HPDE6-E6E7 (cell line): ENCODE measurements around the gene ZBTB1.

Experiments
- DNase-seq: peaks from one replicate; pipeline ENCODE4 v3.0.0; 2011; ENCODE audit warnings: missing footprints; ENCODE audit errors: extremely low spot score

Gene ZBTB1, protein sequence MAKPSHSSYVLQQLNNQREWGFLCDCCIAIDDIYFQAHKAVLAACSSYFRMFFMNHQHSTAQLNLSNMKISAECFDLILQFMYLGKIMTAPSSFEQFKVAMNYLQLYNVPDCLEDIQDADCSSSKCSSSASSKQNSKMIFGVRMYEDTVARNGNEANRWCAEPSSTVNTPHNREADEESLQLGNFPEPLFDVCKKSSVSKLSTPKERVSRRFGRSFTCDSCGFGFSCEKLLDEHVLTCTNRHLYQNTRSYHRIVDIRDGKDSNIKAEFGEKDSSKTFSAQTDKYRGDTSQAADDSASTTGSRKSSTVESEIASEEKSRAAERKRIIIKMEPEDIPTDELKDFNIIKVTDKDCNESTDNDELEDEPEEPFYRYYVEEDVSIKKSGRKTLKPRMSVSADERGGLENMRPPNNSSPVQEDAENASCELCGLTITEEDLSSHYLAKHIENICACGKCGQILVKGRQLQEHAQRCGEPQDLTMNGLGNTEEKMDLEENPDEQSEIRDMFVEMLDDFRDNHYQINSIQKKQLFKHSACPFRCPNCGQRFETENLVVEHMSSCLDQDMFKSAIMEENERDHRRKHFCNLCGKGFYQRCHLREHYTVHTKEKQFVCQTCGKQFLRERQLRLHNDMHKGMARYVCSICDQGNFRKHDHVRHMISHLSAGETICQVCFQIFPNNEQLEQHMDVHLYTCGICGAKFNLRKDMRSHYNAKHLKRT

DNA sequence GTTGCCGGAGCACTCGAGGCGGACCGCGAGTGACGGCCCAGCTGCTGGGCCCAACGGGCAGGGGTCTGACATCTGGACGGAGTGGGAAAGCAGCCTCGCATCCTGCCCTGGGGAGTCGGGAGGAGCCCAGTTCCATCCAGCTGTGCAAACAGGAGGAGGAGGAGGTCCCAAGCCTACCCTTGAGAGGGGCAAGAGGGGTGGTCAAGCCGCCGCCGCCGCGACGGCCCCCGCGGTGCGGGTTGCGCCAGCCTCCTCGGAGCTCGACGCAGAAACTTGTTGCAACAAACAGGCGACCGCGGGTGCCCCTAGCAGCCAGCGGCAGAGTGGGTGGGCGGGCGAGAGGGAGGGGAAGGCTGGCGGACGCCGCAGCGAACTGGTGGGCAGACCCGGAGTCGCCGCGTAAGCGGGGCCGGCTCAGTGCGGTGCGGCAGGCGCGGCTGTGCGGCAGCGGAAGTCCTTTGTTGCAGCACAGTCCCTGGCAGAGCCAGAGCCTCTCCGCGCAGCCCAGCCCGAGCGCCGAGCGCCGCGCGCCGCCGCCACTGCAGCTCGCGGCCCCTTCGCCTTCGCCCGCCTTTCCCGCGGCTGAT, at the start of gene ZBTB1:
Gene ZBTB1 (plus strand): TSS at position 461 of the 587 bp plus-strand sequence. CDS start 16,735 bp downstream, outside the sequence.
- peak; percentile 53 for DNase-seq

DNA sequence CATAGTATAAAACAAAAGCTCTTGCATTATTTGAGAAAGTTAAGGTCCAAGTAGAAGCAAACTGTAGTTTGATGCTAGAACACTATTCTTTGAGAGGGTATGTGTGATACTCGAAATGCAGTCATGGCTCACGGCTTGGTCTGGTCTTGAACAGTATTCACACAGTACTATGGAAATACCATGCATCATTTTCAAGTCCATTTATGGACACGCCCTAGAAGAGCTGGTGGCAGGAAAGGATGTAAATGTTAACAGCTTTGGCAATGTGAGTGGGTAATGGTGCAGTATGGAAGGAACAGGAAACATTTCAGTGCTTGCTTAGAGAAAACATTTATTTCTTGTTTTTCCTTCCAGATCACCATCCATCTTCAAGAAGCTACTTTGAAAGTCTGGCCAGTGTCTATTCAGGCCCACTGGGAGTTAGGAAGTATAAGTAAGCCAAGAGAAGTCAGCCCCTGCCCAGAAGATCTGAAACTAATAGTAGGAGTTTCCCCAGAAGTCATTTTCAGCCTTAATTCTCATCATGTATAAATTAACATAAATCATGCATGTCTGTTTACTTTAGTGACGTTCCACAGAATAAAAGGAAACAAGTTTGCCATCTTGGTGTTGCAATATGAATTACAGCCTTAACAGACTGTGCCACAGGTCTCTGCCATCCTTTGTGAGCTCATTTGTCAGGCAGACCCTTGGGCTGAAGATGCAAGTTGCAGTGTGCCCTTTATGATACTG, 45.0 kb upstream of the ZBTB1 start:
- DNase-seq, result no peak

DNA sequence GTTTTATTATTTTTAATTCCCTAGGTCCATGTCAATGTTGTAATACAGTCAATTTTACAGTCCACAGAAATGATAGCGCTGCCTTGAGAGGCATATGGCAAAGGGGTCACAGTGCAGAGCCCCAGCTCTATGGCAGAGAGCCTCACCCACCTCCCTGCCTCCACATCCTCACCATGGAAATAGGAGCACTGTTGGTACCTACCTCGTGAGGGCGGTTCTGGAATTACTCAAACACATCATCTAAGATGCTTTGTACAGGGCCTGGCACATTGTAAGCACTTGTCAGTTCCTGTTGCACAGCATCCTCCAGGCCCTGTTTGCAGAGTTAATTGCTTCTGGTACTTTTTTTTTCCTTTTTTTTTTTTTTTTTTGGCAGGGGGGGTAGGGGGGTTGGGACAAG, 43.3 kb upstream of the ZBTB1 start:
- DNase-seq, result no peak

DNA sequence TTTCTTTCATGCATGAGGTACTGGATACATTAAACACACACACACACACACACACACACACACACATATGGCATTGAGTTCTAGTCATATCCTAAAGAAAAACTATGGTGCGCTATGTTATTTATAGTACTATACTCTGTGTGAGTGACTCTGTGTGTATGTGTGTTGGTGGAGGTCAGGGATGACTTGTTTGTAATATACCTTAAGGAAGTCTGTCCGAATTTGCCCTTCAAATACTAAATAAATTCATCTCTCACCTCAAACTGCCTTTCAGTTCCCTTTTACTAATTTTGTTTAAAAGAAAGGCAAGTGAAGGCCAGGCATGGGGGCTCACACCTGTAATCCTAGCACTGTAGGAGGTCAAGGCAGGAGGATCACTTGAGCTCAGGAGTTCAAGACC, 41.4 kb upstream of the ZBTB1 start:
- DNase-seq, result no peak

DNA sequence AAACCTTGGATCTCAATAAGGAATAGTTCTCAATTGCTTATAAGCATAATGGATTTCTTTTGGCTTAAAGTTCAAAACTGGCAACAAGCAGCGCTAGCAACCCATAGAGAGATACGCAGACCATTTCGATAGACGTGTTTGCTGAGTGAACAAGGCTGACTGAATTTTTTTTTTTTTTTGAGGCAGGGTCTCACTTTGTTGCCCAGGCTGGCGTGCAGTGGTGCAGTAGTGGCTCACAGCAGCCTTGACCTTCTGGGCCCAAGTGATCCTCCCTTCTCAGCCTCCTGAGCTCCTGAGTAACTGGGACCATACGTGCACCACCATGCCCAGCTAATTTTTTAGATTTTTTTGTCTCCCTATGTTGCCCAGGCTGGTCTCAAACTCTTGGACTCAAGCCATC, 40.7 kb upstream of the ZBTB1 start:
- DNase-seq, result no peak

DNA sequence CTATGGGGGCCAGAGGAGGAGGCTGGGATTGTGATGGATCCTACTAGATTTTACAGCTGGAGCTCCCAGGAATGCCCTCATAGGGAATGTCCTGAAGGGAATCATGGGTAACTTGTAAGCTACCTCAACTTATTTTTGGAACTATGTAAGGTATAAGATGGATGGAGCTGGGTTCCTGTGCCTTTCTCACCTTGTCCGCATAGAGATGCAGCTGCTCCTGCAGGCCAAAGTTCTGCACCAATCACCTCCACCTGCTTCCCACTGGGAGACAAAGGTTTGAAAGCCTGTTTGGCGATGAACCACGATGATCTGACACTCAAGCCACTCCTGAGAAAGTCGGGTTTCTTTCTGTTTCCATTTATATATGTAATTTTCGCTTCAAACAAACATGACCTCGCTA, 39.9 kb upstream of the ZBTB1 start:
- no peak for DNase-seq

DNA sequence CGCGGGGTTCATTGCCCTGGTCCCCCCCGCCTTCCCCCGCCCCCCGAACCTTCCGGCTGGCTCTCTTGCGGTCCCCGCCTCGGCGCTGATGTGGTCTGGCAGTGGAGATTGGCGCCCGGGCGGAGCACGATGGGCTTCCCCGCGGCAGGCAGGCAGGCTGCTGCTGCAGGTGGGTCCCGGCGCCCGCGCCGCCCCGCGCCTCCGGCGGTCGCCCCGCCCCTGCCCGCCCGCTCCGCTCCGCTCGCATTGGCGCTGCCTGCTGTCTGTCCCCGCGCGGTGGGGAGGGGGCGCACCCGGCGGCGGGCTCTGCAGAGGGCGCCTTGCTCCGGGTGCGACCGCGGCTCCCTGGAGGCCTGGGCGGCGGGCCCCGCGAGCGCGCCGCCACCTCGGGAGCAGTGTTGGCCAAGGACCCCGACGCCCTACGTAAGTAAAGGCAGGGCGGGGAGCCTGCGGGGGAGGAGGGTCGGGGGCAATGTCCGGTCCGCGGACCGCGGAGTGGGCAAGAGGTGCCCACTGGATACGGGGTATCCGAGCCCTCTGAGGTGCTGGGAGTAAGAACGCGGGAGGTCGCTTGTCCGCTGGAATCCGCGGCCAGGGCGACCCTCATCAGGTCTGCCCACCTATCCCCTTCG, 39.3 kb upstream of the ZBTB1 start, which contains the start of gene AKAP5:
Gene AKAP5 (plus strand): TSS at position 309 of the 632 bp plus-strand sequence. CDS start 2,896 bp downstream, outside the sequence.
- DNase-seq, result peak; percentile 32

DNA sequence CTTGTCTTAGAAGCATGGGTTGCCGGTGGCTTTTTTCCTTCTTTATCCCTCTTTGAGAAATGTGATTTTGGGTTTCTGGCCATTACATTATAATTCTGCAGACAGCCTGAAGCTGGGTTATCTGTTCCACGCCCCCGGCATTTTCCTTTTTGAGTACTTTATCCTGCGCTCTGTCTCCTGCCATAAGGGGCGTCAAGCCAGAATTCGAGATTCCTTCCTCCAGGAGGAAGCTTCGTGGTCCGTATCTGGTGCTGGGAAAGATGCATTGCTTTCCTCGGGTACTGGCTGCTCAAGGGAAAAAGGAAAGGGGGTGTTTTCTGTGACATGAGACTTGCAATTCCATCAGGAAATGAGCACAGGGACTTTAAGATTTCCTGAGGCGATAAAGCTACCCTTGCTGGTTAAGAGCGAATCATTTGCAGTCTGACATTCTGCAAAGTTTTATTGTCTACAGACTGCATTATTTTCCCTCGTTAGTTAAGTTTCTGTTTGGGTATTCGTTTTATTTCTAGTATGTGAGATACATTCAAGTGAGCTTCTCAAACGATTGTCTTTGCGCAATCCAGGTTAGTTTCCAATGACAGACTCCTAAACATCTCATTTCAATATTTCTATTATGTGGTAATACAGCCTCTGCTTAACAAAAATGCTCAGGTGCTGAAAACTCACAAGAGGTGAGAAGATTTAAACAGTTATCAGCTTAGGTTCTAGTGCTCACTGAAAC, 38.6 kb upstream of the ZBTB1 start:
- DNase-seq, result no peak

DNA sequence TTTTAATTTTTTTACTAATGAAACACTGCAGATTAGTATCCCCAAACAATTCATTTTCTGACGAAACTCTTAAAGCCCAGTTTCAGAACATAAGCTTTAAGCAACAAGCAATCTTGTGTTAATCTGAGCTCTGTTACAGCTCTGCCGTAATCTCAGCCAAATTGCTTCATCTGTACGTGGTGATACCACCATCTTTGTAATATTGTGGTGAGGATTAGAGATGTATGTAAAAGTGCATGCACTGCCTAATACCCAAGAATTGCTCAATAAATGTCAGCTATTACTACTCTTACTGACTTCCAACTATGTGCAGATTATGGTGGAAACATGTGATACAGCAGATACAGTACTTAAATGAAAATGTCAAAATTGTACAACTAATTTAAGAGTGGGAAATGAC, 37.5 kb upstream of the ZBTB1 start:
- no peak for DNase-seq

DNA sequence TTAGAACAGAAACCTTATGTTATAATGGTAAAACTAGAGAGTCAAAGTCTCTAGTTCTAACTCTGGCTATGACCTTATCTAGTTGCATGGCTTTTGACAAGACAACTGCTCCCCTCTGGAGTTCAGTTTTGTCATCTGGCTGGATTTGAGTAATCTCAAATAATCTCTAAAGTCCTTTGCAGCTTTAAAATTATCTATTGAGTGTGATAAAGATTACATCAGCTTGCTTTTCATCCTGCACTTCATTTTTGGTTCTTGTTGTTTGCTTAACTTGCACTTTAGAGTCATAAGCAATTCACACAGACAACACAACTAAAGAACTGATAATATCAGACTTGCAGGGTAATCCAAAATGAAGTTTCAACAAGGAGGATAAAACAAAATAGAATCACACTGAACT, 37.0 kb upstream of the ZBTB1 start:
- no peak for DNase-seq

DNA sequence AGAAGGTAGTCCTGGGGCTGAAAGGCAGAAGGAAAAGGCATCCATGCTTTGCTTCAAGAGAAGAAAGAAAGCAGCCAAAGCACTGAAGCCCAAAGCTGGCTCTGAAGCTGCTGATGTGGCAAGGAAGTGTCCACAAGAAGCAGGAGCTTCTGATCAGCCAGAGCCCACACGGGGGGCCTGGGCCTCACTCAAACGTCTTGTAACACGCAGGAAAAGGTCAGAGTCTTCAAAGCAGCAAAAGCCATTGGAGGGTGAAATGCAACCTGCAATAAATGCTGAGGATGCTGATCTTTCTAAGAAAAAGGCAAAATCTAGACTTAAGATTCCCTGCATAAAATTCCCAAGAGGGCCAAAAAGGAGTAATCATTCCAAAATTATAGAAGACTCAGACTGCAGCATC, 36.1 kb upstream of the ZBTB1 start:
- no peak for DNase-seq

DNA sequence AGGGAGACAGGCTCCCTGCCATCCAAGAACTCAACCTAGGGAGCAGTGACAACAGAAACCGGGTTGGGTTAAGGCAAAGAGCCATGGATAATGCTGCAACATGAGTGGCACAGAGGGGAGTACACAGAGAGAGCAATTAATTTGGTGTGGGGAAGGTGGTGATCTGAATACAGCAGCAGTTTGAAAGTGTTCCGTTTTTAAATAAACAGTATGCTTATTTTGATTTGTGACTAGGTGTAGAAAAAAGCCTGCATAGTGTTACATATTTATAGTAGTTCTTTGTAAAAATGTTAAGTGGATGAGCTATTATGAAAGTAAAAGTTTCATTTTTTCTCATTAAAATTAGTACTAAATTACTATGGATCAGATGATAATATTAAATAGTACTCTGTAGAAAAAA, 30.5 kb upstream of the ZBTB1 start:
- no peak for DNase-seq

DNA sequence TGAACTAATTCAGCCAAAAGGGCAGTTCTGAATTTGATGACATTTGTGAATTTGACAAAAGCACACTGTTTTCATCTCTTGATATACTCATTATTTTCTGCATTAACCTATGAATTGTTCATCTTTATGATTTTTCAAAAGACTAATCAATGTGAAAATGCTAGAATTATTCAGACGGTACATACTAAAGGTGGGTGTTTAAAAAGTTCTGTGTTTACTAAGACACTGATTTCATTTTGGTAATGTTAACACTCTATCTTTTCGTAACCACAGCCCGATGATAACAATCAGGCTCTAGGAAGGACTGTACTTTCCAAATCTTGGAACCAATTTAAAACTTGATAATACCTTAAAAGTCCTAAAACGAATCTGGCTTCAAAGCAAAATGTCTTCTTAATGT, 29.9 kb upstream of the ZBTB1 start:
- no peak for DNase-seq

DNA sequence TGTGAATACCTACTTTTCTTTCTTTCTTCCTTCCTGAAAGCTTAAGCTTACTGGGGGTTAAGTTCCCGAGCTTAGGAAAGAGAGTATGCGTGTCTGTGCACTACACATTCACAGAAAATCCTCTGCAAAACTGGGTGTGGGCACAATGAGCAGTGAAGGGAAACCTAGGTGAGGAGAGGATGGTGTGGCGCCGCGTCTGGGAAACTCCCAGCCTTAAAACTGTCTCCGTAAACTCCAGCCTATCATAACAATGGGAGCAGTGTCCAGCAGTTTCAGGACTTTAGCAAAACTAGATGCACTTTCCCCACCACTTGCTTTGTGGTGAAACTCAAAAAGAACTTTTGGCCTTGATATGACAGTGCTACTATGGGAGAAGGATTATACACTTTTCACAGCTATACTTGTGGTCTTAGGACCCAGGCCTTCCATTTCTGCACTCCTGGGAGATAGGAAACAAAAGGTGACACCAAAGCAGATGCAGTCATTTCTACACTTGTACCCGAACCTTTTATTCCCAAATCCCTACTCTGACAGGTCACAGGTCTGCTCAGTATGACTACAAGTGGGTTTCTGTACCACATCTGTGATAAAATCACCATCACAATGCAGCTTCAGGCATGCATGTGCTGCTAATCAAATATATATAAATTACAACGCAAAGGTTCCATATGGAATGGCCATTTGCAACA, 28.8 kb upstream of the ZBTB1 start:
- no peak for DNase-seq

DNA sequence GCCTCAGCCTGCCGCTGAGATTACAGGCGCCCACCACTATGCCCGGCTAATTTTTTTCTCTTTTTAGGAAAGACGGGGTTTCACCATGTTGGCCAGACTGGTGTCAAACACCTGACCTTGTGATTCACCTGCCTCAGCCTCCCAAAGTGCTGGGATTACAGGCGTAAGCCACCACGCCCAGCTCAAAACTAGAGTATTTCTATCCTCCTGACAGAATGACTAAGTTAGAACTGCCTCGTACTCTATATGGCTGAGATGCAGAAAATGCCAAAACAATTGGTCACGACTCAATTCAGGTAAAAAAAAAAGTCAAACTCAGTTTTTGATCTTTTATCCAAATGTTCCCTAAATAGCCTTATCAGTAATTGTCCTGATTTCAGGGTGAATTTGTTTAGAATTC, 28.1 kb upstream of the ZBTB1 start:
- DNase-seq, result no peak

DNA sequence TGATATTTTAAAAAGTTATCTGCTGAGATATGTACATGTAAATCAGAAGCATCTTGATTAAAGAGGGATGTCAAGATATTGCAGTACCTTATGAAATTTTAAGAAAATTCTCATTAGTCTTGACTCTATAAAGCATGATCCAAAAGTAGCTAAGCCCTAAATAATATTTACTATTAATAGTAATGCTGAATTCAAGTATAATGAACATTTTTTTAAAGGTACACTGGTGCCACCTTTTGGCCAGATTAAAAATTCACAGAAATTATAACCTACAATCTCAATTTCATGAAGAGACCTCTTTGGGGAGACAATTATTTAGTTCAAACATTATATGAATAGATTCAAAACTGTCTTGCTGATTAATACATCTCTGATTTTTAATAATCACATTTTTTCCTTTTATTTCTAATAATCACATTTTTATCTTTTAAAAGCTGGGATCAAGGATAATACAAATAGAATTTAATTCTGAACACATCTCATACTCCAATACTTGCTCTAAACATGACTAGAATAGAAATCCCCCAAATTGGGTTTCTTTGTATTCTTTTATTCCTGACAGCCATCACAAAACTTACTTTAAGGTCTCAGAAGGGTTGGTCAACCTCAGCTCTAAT, 25.8 kb upstream of the ZBTB1 start:
- no peak for DNase-seq

DNA sequence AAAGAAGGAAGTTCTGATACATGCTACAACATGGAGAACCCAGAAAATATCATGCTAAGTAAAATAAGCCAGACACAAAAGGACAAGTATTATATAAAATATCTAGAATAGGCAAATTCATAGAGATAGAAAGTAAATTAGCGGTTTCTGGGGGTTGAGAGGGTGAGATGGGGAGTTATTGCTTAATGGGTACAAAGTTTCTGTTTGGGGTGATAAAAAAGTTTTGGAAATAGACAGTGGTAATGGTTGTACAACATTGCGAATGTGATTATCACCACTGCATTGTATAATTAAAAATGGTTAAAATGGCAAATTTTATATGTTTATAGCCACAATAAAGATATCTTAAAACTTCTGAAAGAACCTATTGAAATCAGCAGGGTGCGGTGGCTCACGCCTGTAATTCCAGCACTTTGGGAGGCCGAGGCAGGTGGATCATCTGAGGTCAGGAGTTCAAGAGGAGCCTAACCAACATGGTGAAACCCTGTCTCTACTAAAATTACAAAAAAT, 15.9 kb upstream of the ZBTB1 start:
- DNase-seq, result no peak

DNA sequence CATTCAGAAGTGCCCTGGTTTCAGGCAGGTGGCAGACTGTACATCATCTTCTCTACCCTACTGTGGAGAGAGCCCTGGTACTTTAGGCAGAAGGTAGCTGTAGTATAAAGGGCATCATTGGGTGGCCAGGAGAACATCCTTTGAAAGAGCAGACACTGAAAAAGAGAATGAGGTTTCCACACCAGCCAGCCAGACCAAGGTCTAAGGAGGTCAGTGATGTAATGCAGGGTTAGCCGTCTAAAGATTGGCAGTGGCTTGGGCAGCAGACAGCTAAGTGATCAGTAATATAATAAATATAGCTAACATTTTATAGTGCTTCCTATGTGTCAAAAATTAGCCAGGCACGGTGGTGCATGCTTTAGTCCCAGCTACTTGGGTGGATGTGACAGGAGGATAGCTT, 12.9 kb upstream of the ZBTB1 start:
- no peak for DNase-seq

DNA sequence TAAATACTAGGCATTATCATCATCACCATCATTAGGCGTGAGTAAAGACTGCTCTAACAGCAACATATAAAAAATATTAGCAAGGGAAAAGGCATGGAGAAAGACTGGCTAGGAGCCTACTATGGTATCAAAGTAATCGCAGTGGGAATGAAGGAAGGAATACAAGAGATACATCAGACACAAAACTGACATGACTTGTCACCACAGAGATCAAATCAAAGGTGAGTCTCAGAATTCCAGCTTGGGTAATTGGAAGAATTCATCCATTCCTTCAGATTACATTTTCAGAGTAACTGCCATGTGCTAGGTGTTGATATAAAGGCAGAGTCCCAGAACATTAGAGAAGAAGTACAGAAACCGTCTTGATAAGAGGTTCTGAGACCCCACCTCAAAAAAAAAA, 11.1 kb upstream of the ZBTB1 start:
- DNase-seq, result no peak

DNA sequence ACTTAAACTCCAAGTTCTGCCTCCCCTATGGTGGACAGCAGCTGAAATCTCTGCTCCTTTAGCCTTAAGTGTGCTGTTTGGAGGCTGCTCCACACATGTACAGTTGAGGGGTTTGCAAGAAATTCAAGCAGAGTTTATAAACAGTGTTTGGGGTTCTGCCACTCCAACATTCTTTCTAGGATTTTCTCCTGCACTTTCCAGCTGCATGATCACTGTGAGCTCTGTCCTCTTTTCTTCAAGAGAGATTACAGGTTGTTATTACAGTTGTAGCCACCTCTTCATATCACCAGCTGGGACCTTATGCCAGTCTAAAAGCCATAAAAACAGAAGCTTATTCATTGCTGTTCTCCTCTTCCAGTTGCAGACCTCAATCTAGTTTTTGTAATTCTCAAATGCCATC, 9.3 kb upstream of the ZBTB1 start:
- DNase-seq, result no peak
